T-helper 1 cell (primary cell): ENCODE data around the gene GLYR1.

Experiments used
- DNase-seq, 5 donors: peaks; one replicate each; pipeline ENCODE4 v3.0.0-alpha.2; 2012 to 2020

GLYR1 gene

GRCh38 chr16:4803401-4803844 is 43.7 kb downstream of the GLYR1 start:
- no peak for DNase-seq

- DNase-seq = peak; percentile 80 to 87 (median 84)
Measured at GRCh38 chr16:4802659-4803287, 44.3 kb downstream of the GLYR1 start.

- peak; percentile 78 to 85 (median 82) for DNase-seq
Measured at GRCh38 chr16:4801962-4802658, 45.0 kb downstream of the GLYR1 start, which contains the start of gene ROGDI. Gene ROGDI (minus strand): TSS chr16:4802633. CDS start chr16:4802571, 62 bp downstream.

GRCh38 chr16:4801051-4801961 is 45.8 kb downstream of the GLYR1 start:
- no peak for DNase-seq

GRCh38 chr16:4800290-4801041 is 46.6 kb downstream of the GLYR1 start:
- DNase-seq = no peak

GRCh38 chr16:4799171-4799855 is 47.8 kb downstream of the GLYR1 start:
- no peak for DNase-seq

- DNase-seq = no peak
Measured at GRCh38 chr16:4798456-4798855, 48.6 kb downstream of the GLYR1 start.

- DNase-seq = no peak
Measured at GRCh38 chr16:4797805-4798252, 49.3 kb downstream of the GLYR1 start.

GRCh38 chr16:4796982-4797804 is 49.9 kb downstream of the GLYR1 start:
- no peak for DNase-seq

- DNase-seq = no peak
Measured at GRCh38 chr16:4795828-4796572, 51.1 kb downstream of the GLYR1 start.

GRCh38 chr16:4795181-4795827 is 51.8 kb downstream of the GLYR1 start, which contains the start of gene SMIM22:
Gene SMIM22 (plus strand): TSS chr16:4795369. CDS start chr16:4795735, 366 bp downstream.
- DNase-seq = no peak

- no peak for DNase-seq
Measured at GRCh38 chr16:4792951-4793513, 54.1 kb downstream of the GLYR1 start.

- DNase-seq = no peak
Measured at GRCh38 chr16:4790871-4791270, 56.2 kb downstream of the GLYR1 start.

GRCh38 chr16:4790261-4790660 is 56.8 kb downstream of the GLYR1 start:
- DNase-seq = no peak

- DNase-seq = no peak
Measured at GRCh38 chr16:4788910-4789309, 58.2 kb downstream of the GLYR1 start.

GRCh38 chr16:4788489-4788889 is 58.6 kb downstream of the GLYR1 start:
- no peak for DNase-seq

GRCh38 chr16:4787627-4788482 is 59.2 kb downstream of the GLYR1 start, which contains the start of gene SEPTIN12:
Gene SEPTIN12 (minus strand): TSS chr16:4788345. CDS start chr16:4787645, 700 bp downstream.
- no peak for DNase-seq

GRCh38 chr16:4787068-4787467 is 60.0 kb downstream of the GLYR1 start:
- no peak for DNase-seq
